CD4-positive, alpha-beta T cell (primary cell): ENCODE data around the gene ENO1. TPM values are rescaled to one million over a fixed set of nuclear protein-coding genes. Genes with fewer than 3 reads are reported as not detected.

Experiments used
- ATAC-seq: fragments of 200-7000 bp; cut with Tn5 transposase; one replicate; pipeline ENCODE4 v1.10.0; 2022; ENCODE audit warnings: mild to moderate bottlenecking; ENCODE audit not compliant: poor library complexity
- CTCF ChIA-PET: fragments of 350-600 bp; sonication (Branson Sonifier 250); formaldehyde crosslinking; loops from one replicate; lab custom pipeline; 2021; ENCODE audit warnings: antibody characterized with exemption, inconsistent platforms; lab: Charles Lee
- POLR2A ChIA-PET: fragments of 350-600 bp; sonication (Branson Sonifier 250); formaldehyde crosslinking; loops from one replicate; lab custom pipeline; 2021; ENCODE audit warnings: antibody characterized with exemption, inconsistent platforms; lab: Charles Lee
- DNase-seq, 14 experiments: peaks; one replicate each; pipeline ENCODE4 v3.0.0-alpha.2; 2013 to 2020; ENCODE audit warnings: mixed read lengths in 2 of 14
- H3K27ac ChIP-seq, 2 donors: one replicate each; pipeline versions ENCODE4 v1.5.1 to v1.7.0; 2013; ENCODE audit warnings: low read length in 2 of 2, low read depth in 1 of 2, mild to moderate bottlenecking in 1 of 2
- H3K27me3 ChIP-seq, 2 experiments: 1 replicate in 1 of 2; 2 replicates in 1 of 2; pipeline versions ENCODE4 v1.6.1 to v1.7.0; 2013; ENCODE audit warnings: low read length in 2 of 2, control low read depth in 1 of 2, mild to moderate bottlenecking in 1 of 2, moderate library complexity in 1 of 2; ENCODE audit not compliant: insufficient read depth in 2 of 2, control insufficient read depth in 1 of 2
- H3K36me3 ChIP-seq: one replicate; pipeline ENCODE4 v1.6.1; 2013; ENCODE audit warnings: low read length, control low read depth; ENCODE audit not compliant: insufficient read depth
- H3K4me1 ChIP-seq: one replicate; pipeline ENCODE4 v1.6.1; 2013; ENCODE audit warnings: low read length, control low read depth; ENCODE audit not compliant: insufficient read depth
- H3K4me3 ChIP-seq: one replicate; pipeline ENCODE4 v1.5.1; 2013; ENCODE audit warnings: mild to moderate bottlenecking, low read length, moderate library complexity
- H3K9me3 ChIP-seq, 2 experiments: 1 replicate in 1 of 2; 2 replicates in 1 of 2; pipeline versions ENCODE4 v1.6.1 to v1.7.0; 2013; ENCODE audit warnings: low read length in 2 of 2, mild to moderate bottlenecking in 2 of 2, control low read depth in 1 of 2, moderate library complexity in 1 of 2; ENCODE audit not compliant: control insufficient read depth in 1 of 2, insufficient read depth in 1 of 2
- H3K27ac Mint-ChIP-seq: one replicate; pipeline ENCODE4 v1.8.0; 2020; ENCODE audit warnings: mixed read lengths
- H3K27me3 Mint-ChIP-seq: one replicate; pipeline ENCODE4 v1.8.0; 2021; ENCODE audit warnings: mixed read lengths
- H3K36me3 Mint-ChIP-seq: one replicate; pipeline ENCODE4 v1.8.0; 2021; ENCODE audit warnings: low read depth, mixed read lengths
- H3K4me1 Mint-ChIP-seq: one replicate; pipeline ENCODE4 v1.8.0; 2021; ENCODE audit warnings: low read depth, mixed read lengths
- H3K4me3 Mint-ChIP-seq: one replicate; pipeline ENCODE4 v1.8.0; 2020; ENCODE audit warnings: mild to moderate bottlenecking, mixed read lengths
- H3K9me3 Mint-ChIP-seq: one replicate; pipeline ENCODE4 v1.8.0; 2020; ENCODE audit warnings: mixed read lengths
- CTCF ChIP-seq: fragments of 200-600 bp; IDR thresholded peaks from one replicate; pipeline ENCODE4 v1.8.0; 2022; ENCODE audit warnings: antibody characterized with exemption, mild to moderate bottlenecking
- intact Hi-C, 2 experiments: fragments of 100-400 bp; cut with DNase I in 1 of 2; cut with micrococcal nuclease in 1 of 2; formaldehyde crosslinking; loops; one replicate each; pipeline versions ENCODE4 v1.15.1 to v1.9.0; 2023 to 2025; cut with DNase I, micrococcal nuclease
- total RNA-seq, 174 experiments: library from RNA in 2 of 174; stranded (reverse) in 2 of 174; gene quantifications; one replicate each; pipeline ENCODE4 v1.2.3 and lab custom pipeline; 2021 to 2026

Gene ENO1
- total RNA-seq, 2 experiments from 2014 or later = 120 to 129 TPM

DNA sequence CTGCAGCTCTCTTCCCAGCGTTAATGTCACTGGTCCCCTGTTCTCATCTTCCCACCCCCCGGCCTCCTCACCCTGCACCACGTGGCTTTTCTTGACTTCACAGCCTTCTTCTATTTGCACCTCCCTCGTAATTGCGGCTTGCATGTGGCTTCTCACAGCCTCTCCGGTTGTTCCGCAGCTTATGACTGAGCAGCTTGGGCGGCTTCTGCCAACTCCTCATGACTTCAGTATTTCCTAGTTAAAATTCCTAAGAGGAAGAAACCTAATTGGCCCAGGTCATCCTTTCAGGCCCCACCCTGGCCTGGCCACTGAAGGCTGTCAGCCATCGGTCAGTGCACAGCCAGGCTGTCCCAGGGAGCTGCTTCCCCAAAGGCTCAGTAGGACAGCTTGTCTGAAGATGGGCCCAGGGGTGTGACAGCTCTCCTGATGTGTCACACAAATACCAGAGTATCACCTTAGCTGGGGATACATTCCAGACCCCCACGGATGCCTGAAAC is 52.5 kb downstream of the ENO1 start:
- Mint-ChIP-seq H3K4me3 (no peak overlapping the region), H3K4me1 (peaks cover 8% of the 10 kb centered on the region), H3K36me3 (no peaks in the 10 kb centered on the region), H3K9me3 (no peaks in the 10 kb centered on the region), H3K27me3 (no peaks in the 10 kb centered on the region), H3K27ac (no peak overlapping the region)
- ChIA-PET POLR2A (interaction anchor here (1.3 kb wide), 1 partner anchor 9 kb away, joined by 3 read pairs; the partner anchor contains the start of gene RERE), CTCF (no interaction called here)
- peaks cover 0 to 4% of the 10 kb centered on the region in 2 experiments for H3K27me3 ChIP-seq
- H3K4me1 ChIP-seq = peaks cover 6% of the 10 kb centered on the region
- no peaks in the 10 kb centered on the region for H3K36me3 ChIP-seq
- no peak for ATAC-seq
- intact Hi-C loops = no loop called here
- peak in 1 of 14 experiments; percentile 32 for DNase-seq
- H3K9me3 ChIP-seq = no peaks in the 10 kb centered on the region
- no peak for TF ChIP-seq CTCF
- no peak overlapping the region for H3K4me3 ChIP-seq
- no peak overlapping the region for H3K27ac ChIP-seq

DNA sequence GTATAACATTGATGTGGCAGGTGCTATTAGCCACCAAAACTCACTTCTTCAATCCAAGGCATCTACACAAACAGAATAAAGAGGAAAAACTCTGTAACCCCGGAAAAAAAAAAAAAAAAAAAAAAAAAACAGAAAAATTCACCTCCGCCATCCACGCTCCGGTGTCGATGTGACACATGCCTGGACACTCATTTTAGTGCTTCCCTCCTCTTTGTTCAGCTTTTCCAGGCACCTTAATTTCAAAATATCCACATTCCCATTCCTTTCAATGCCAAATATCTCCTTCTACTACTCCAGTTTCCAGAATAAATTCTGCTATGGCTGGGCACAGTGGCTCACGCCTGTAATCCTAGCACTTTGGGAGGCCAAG is 55.2 kb downstream of the ENO1 start:
- no peak for TF ChIP-seq CTCF
- Mint-ChIP-seq H3K27ac (no peak overlapping the region), H3K4me1 (peaks cover 4% of the 10 kb centered on the region), H3K9me3 (no peaks in the 10 kb centered on the region), H3K27me3 (peaks cover 7% of the 10 kb centered on the region), H3K4me3 (no peak overlapping the region), H3K36me3 (no peaks in the 10 kb centered on the region)
- intact Hi-C loops = no loop called here
- DNase-seq = no peak
- no peak overlapping the region for H3K4me3 ChIP-seq
- no peak overlapping the region for H3K27ac ChIP-seq
- ChIA-PET POLR2A (no interaction called here), CTCF (no interaction called here)
- H3K4me1 ChIP-seq = peaks cover 3% of the 10 kb centered on the region
- peaks cover 0 to 4% of the 10 kb centered on the region in 2 experiments for H3K27me3 ChIP-seq
- ATAC-seq = no peak
- no peaks in the 10 kb centered on the region for H3K36me3 ChIP-seq
- no peaks in the 10 kb centered on the region for H3K9me3 ChIP-seq

- Histone ChIP-seq H3K4me3 (no peak overlapping the region), H3K36me3 (no peaks in the 10 kb centered on the region), H3K27ac (no peak overlapping the region), H3K27me3 (peaks cover 0 to 4% of the 10 kb centered on the region in 2 experiments), H3K9me3 (no peaks in the 10 kb centered on the region), H3K4me1 (peaks cover 4% of the 10 kb centered on the region)
- TF ChIP-seq CTCF = no peak
- Mint-ChIP-seq H3K27me3 (peaks cover 11% of the 10 kb centered on the region), H3K4me3 (peak overlapping the region; percentile 11), H3K9me3 (no peaks in the 10 kb centered on the region), H3K36me3 (no peaks in the 10 kb centered on the region), H3K27ac (no peak overlapping the region), H3K4me1 (peaks cover 8% of the 10 kb centered on the region)
- POLR2A ChIA-PET = no interaction called here
- CTCF ChIA-PET = interaction anchor here (1.3 kb wide), 1 partner anchor 43 kb away, joined by 3 read pairs; no protein-coding TSS in a partner anchor
- DNase-seq (no peak), ATAC-seq (no peak)
- intact Hi-C loops = no loop called here
These were observed 55.9 kb downstream of the ENO1 start for GRCh38 chr1:8822373-8823294.
